GM19351 (cell line): ENCODE results near the gene PKHD1.

Experiments
- ATAC-seq: cut with Tn5 transposase; IDR thresholded peaks from one replicate; pipeline ENCODE4 v1.9.1; 2021; ENCODE audit warnings: mild to moderate bottlenecking, moderate library complexity; ENCODE audit not compliant: unreplicated experiment

PKHD1 gene

GRCh38 chr6:51718533-51718932 lies 368.9 kb downstream of the PKHD1 start:
- ATAC-seq, result no peak

GRCh38 chr6:51717477-51717876 lies 369.9 kb downstream of the PKHD1 start:
- ATAC-seq, result no peak

- ATAC-seq, result no peak
Measured at GRCh38 chr6:51711876-51712275, 375.5 kb downstream of the PKHD1 start.

- ATAC-seq, result no peak
Measured at GRCh38 chr6:51706086-51706485, 381.3 kb downstream of the PKHD1 start.

- no peak for ATAC-seq
Measured at GRCh38 chr6:51704932-51705540, 382.4 kb downstream of the PKHD1 start.

- ATAC-seq, result no peak
Measured at GRCh38 chr6:51702851-51703250, 384.6 kb downstream of the PKHD1 start.

- ATAC-seq, result no peak
Measured at GRCh38 chr6:51684603-51685002, 402.8 kb downstream of the PKHD1 start.

- no peak for ATAC-seq
Measured at GRCh38 chr6:51684038-51684437, 403.4 kb downstream of the PKHD1 start.

GRCh38 chr6:51678905-51679620 lies 408.4 kb downstream of the PKHD1 start:
- ATAC-seq, result peak; percentile 91

- no peak for ATAC-seq
Measured at GRCh38 chr6:51678274-51678673, 409.1 kb downstream of the PKHD1 start.

- no peak for ATAC-seq
Measured at GRCh38 chr6:51675922-51676275, 411.5 kb downstream of the PKHD1 start.

- no peak for ATAC-seq
Measured at GRCh38 chr6:51675020-51675921, 412.1 kb downstream of the PKHD1 start.

- ATAC-seq, result no peak
Measured at GRCh38 chr6:51663525-51663924, 423.9 kb downstream of the PKHD1 start.

GRCh38 chr6:51660767-51661166 lies 426.6 kb downstream of the PKHD1 start:
- no peak for ATAC-seq

GRCh38 chr6:51657491-51657890 lies 429.9 kb downstream of the PKHD1 start:
- no peak for ATAC-seq

GRCh38 chr6:51655517-51655916 lies 431.9 kb downstream of the PKHD1 start:
- ATAC-seq, result no peak

- no peak for ATAC-seq
Measured at GRCh38 chr6:51654647-51655046, 432.8 kb downstream of the PKHD1 start.

- ATAC-seq, result no peak
Measured at GRCh38 chr6:51651132-51651817, 436.1 kb downstream of the PKHD1 start.

- ATAC-seq, result no peak
Measured at GRCh38 chr6:51648774-51649173, 438.6 kb downstream of the PKHD1 start.

GRCh38 chr6:51648236-51648635 lies 439.2 kb downstream of the PKHD1 start:
- no peak for ATAC-seq

- ATAC-seq, result no peak
Measured at GRCh38 chr6:51644426-51644825, 443.0 kb downstream of the PKHD1 start.
